Measurements from ENCODE around the gene PRG3. TPM values are rescaled to one million over a fixed set of nuclear protein-coding genes. Genes with fewer than 3 reads are reported as not detected.

The PRG3 gene
- total and polyA plus RNA-seq, 9 of the 15 experiments (the other 6 are each of a cell fraction or from before 2014, with no cell fraction given): 0.18 to 0.55 (median 0.38) TPM; not detected in 6

GRCh38 chr11:57335343-57336110 lies 45.4 kb downstream of the PRG3 start, which contains the start of gene SSRP1 (continued):
- TF ChIP-seq NR2C2 (CRISPR knock-in tag; IDR thresholded peaks at IDR 0.05) (no peak), NR2C2 (tag; IDR thresholded peaks at IDR 0.05) (0 out of 2 replicates have a peak, but pooled peaks have one; percentile 24), ZNF232 (CRISPR knock-in tag; IDR thresholded peaks at IDR 0.05) (0 out of 2 replicates have a peak, but pooled peaks have one; percentile 24), TCF3 (CRISPR knock-in tag; IDR thresholded peaks at IDR 0.05) (peak; percentile 27; the same call in 1 of the 2 replicates), NR2C1 (IDR thresholded peaks at IDR 0.05) (peak; percentile 68; the same call in 1 of the 2 replicates), NR2C1 (tag; IDR thresholded peaks at IDR 0.05) (no peak), ETV5 (CRISPR knock-in tag; IDR thresholded peaks at IDR 0.05; ENCODE audit: low read depth) (peak; percentile 60; the same call in 1 of the 2 replicates), ATF7 (IDR thresholded peaks at IDR 0.05) (peak; percentile 91), ZNF740 (CRISPR knock-in tag; IDR thresholded peaks at IDR 0.05) (peak; percentile 92), ZNF740 (tag; IDR thresholded peaks at IDR 0.05) (peak in 1 of 2 experiments; percentile 87; a peak in 2 of 4 replicates), RCOR1 (IDR thresholded peaks at IDR 0.05; ENCODE audit: borderline replicate concordance in 1 of 2, low read depth in 2 of 2, low read length in 2 of 2) (peak in 1 of 2 experiments; percentile 72; a peak in 1 of 4 replicates), PHF21A (IDR thresholded peaks at IDR 0.05; ENCODE audit: borderline replicate concordance, low read depth) (0 out of 2 replicates have a peak, but pooled peaks have one; percentile 26), MTA3 (IDR thresholded peaks at IDR 0.05; ENCODE audit: borderline replicate concordance) (0 out of 2 replicates have a peak, but pooled peaks have one; percentile 39), XRCC5 (IDR thresholded peaks at IDR 0.05; ENCODE audit: low read depth, low read length) (peak; percentile 55), MAX (CRISPR knock-in tag; IDR thresholded peaks at IDR 0.05) (no peak), SUPT5H (IDR thresholded peaks at IDR 0.05) (peak; percentile 65), E2F8 (IDR thresholded peaks at IDR 0.05; ENCODE audit: low read depth, partially characterized antibody) (peak; percentile 80), BHLHE40 (IDR thresholded peaks at IDR 0.05; ENCODE audit: low read length) (peak; percentile 56), ZNF766 (CRISPR knock-in tag; conservative IDR thresholded peaks at IDR 0.05) (no peak), VEZF1 (CRISPR knock-in tag; IDR thresholded peaks at IDR 0.05) (peak; percentile 90)

Measured in K562 (cell line).